Lower lobe of right lung (tissue), 2 donors: Measurements from ENCODE around the gene KCNQ4. TPM values are rescaled to one million over a fixed set of nuclear protein-coding genes. Genes with fewer than 3 reads are reported as not detected.

Experiments used
- ATAC-seq, 2 donors: fragments of 200-7000 bp; cut with Tn5 transposase; one replicate each; pipeline ENCODE4 v1.9.1; 2020 to 2022; ENCODE audit warnings: mild to moderate bottlenecking in 2 of 2, moderate library complexity in 2 of 2
- DNase-seq: peaks from one replicate; pipeline ENCODE4 v3.0.0-alpha.2; 2020
- H3K27ac ChIP-seq: fragments of 200-600 bp; one replicate; pipeline ENCODE4 v1.8.0; 2022
- H3K27me3 ChIP-seq: fragments of 200-600 bp; one replicate; pipeline ENCODE4 v1.8.0; 2022; ENCODE audit warnings: low read depth
- H3K36me3 ChIP-seq: fragments of 200-600 bp; one replicate; pipeline ENCODE4 v1.8.0; 2022; ENCODE audit warnings: mild to moderate bottlenecking
- H3K4me1 ChIP-seq: fragments of 200-600 bp; one replicate; pipeline ENCODE4 v1.8.0; 2022
- H3K4me3 ChIP-seq: fragments of 200-600 bp; one replicate; pipeline ENCODE4 v1.8.0; 2022; ENCODE audit warnings: mild to moderate bottlenecking
- H3K9me3 ChIP-seq: fragments of 200-600 bp; one replicate; pipeline ENCODE4 v1.8.0; 2022
- CTCF ChIP-seq: fragments of 200-600 bp; IDR thresholded peaks from one replicate; pipeline ENCODE4 v1.8.0; 2022; ENCODE audit warnings: antibody characterized with exemption, mild to moderate bottlenecking
- intact Hi-C: fragments of 100-400 bp; cut with DNase I; formaldehyde crosslinking; loops from one replicate; pipeline ENCODE4 v1.11.0; 2022
- total RNA-seq: library from RNA; stranded (reverse); fragmentation: NEBNext Ultra II Directional; extraction: Animal tissue kit (Norgen Biotek cat#: 25700); gene quantifications from one replicate; pipeline ENCODE4 v1.2.1, GENCODE V29; 2021
- donor health status: DM: no; HTN: yes; CAD: no; lungs with severe emphysema.

KCNQ4 gene
- total RNA-seq, 1 donor from 2014 or later: 0.89 TPM

DNA sequence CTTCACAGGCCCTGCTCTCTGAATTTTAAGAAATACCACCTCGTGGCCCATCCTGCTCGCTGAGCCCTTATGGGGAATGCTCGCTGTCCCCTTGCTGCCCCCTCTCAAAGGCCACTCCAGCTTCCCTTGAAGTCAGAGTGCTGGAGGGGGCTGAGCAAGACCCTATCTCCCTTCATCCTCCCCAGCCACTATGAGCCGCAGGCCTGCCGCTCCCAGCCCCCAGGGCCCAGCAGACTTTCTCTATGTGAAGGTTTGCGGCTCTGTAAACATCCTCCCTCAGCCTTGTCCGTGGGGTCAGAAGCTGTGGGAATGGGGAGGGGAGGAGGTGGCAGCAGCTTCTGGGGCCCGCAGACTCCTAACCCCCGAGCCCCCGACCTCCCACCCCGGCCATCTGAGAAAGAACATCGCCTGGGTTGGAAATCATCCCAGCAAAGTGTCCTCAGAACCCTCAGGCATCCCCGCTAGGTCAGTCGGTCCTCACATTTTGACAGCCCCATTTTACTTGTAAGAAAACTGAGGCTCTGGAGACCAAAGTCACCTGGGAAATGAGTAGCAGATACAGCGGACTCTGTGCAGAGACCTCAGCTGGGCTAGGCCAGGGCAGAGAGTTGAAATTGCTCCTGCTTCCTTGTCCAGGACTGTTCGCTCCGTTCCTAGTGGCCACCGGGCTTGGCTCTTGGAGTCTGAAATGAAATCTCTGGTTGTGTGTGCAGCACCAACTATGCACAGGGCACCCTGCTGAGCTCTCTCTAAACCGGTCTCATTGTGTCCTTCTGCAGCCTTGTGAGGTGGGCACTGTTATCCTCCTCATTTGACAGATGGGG is 4.4 kb downstream of the KCNQ4 start:
- Histone ChIP-seq H3K27me3 (peaks cover 14% of the 10 kb centered on the region), H3K36me3 (no peaks in the 10 kb centered on the region), H3K4me3 (no peak overlapping the region), H3K4me1 (peaks cover 6% of the 10 kb centered on the region), H3K27ac (no peak overlapping the region), H3K9me3 (no peaks in the 10 kb centered on the region)
- intact Hi-C loops: no loop called here
- no peak for TF ChIP-seq CTCF
- ATAC-seq (no peak), DNase-seq (no peak)

DNA sequence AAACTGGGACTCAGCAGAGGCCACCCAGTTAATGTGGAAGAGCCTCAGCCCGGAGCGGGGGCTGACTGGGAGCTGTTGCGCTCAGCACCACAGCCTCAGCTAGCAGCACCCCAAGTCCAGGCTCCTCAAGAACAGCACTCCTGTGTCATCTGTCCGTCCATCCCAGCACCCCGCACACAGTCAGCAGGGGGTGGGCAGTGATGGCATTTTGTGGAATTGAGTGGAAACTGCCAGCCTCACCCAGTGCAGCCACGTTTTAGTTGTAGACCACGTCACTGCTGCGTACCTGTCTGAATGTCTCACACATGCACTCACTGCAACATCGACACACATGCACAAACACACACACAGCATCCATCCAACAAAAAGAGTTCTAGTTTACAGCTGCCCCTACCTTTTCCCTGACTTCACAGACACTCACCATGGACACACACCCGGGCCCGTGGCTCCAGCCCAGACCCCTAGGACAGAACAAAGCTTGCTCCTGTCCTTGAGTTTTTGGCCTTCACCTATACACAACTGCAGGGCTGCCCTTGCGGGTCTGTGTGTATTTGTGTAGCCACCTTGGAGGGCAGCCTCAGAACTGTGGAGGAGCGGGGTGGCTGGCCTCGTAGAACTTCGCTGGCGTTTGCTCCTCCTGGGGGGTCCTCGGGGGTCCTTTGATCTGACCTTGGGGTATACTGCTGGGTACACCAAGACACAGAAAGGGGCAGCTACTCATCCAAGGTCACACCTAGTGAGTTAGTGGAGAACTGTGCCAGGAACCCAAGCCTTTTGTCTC is 5.2 kb downstream of the KCNQ4 start:
- no peak for TF ChIP-seq CTCF
- H3K9me3 ChIP-seq: no peaks in the 10 kb centered on the region
- intact Hi-C loops: no loop called here
- H3K27me3 ChIP-seq: peaks cover 8% of the 10 kb centered on the region
- DNase-seq (peak; percentile 28), ATAC-seq (no peak)
- H3K27ac ChIP-seq: no peak overlapping the region
- H3K36me3 ChIP-seq: no peaks in the 10 kb centered on the region
- H3K4me1 ChIP-seq: no peaks in the 10 kb centered on the region
- H3K4me3 ChIP-seq: no peak overlapping the region

GRCh38 chr1:40789342-40789598 is 5.7 kb downstream of the KCNQ4 start:
- Histone ChIP-seq H3K9me3 (no peaks in the 10 kb centered on the region), H3K4me1 (no peaks in the 10 kb centered on the region), H3K27me3 (peaks cover 6% of the 10 kb centered on the region), H3K27ac (no peak overlapping the region), H3K36me3 (no peaks in the 10 kb centered on the region), H3K4me3 (no peak overlapping the region)
- no peak for TF ChIP-seq CTCF
- intact Hi-C loops: no loop called here
- ATAC-seq (no peak), DNase-seq (no peak)

- ATAC-seq: no peak
- intact Hi-C loops: no loop called here
Measured at GRCh38 chr1:40789661-40790430, 6.3 kb downstream of the KCNQ4 start.

More at GRCh38 chr1:40789661-40790430, 6.3 kb downstream of the KCNQ4 start:
- DNase-seq: no peak
- Histone ChIP-seq H3K9me3 (no peaks in the 10 kb centered on the region), H3K36me3 (no peaks in the 10 kb centered on the region), H3K27ac (no peak overlapping the region), H3K4me3 (no peak overlapping the region), H3K27me3 (peaks cover 3% of the 10 kb centered on the region), H3K4me1 (no peaks in the 10 kb centered on the region)
- TF ChIP-seq CTCF: no peak
